ENCODE measurements around the gene NOD1. TPM values are rescaled to one million over a fixed set of nuclear protein-coding genes. Genes with fewer than 3 reads are reported as not detected.

Gene NOD1
- total RNA-seq, 2 experiments from 2014 or later: 12.6 to 12.8 TPM

DNA sequence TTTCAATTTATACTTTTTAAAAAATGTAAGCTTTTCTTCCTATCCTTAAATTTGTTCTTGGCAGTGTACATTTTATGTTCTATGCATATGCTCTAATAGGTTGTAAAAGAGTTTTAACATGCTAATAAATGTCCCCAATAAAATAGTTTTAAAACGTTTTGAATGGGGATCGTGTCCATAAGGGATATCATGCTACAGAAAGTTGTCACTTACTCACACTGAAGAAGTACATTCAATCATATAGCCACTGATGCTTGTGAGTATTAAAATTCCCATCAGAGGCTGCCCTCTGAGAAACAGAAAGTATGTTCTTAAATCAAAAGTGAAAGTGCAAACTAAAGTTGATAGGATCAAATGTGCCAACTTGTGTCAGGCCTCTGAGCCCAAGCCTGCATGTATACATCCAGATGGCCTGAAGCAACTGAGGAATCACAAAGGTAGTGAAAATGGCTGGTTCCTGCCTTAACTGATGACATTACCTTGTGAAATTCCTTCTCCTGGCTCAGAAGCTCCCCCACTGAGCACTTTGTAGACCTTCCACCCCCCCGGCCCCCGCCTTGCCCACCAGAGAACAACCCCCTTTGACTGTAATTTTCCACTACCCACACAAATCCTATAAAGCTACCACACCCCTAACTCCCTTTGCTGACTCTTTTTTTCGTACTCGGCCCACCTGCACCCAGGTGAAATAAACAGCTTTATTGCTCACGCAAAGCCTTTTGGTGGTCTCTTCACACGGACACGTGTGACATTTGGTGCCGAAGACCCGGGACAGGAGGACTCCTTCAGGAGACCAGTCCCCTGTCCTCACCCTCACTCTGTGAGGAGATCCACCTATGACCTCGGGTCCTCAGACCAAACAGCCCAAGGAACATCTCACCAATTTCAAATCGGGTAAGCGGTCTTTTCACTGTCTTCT lies 877 bp upstream of the NOD1 start:
- Mint-ChIP-seq H3K36me3 (peaks cover 10% of the 10 kb centered on the region), H3K4me3 (peak overlapping the region; percentile 91), H3K9me3 (no peaks in the 10 kb centered on the region), H3K27ac (peak overlapping the region; percentile 88), H3K27me3 (no peaks in the 10 kb centered on the region), H3K4me1 (peaks cover 42% of the 10 kb centered on the region)
- peak; percentile 16 for DNase-seq

DNA sequence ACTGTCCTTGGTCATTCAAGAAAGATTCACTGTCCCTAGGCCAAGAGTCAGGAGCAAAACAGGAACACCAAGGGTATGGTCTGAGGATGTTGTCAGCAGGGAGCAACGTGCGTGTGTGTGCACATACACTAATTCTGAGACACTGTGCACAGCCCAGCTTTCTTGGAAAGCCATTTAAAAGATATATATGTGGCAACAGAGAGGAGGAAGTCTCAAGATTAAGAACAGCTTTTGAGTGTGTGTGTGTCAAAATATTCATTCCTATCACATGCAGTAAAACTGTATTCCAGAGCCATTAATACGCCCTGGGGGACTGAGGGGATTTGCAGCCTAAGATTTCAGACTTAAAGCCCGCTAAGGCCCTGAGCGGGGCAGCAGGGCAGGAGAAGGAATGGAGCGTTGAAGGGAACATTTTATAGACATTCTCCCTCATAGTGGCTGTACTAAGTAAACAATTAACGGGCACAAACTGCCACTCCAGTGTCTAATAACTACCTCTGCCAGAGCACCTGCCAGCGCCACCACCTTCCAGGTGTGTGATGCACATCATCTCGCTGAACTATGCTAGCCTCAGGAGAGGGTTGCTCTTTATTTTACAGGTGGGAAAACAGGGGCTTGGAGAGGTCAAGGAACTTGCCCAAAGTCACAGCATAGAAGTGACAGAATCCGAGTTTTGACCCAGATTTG lies 2.0 kb downstream of the NOD1 start:
- no peaks in the 10 kb centered on the region for H3K9me3 Mint-ChIP-seq
- no peak for DNase-seq
- no peaks in the 10 kb centered on the region for H3K27me3 Mint-ChIP-seq
- H3K4me1 Mint-ChIP-seq: peaks cover 62% of the 10 kb centered on the region
- H3K27ac Mint-ChIP-seq: no peak overlapping the region
- peaks cover 19% of the 10 kb centered on the region for H3K36me3 Mint-ChIP-seq
- H3K4me3 Mint-ChIP-seq: peak overlapping the region; percentile 38

DNA sequence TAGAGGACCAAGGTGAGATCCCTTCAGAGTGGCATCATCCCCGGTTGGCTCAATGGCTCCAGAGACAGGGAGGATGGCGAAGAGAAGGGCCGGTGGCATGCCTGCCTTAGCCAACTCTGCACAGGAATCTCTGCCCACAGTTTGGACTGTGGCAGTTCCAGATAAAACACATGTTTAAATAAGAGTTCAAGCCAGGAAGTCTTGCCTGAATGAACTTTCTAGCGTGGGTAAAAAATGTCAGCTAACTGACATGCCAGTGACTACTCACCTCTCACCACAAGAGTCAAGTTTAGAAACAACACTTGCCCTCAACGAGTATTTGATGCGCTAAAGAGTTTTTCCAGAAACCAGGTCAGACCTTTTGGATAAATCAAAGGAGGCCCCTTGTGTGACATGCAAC lies 3.0 kb downstream of the NOD1 start:
- peaks cover 19% of the 10 kb centered on the region for H3K36me3 Mint-ChIP-seq
- peak overlapping the region; percentile 2 for H3K4me3 Mint-ChIP-seq
- DNase-seq: no peak

DNA sequence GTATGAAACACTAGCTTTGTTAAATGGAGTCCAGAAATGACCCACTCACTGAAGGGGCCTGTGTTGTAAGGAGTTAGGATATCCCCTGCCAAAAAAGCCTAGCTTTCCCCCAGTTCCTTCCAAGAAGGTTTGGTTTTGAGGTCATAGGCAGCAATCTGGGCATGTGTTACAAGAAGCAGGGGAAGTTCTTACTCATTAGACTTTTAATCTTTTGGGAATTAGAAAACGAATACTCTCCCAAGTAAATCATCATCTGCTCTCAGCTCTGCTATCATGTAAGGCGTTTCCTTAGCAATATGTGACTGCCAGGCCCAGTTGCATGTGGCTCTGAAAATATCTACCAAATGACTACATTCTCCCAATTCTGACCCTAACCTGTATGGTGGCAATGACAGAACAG lies 3.7 kb downstream of the NOD1 start:
- DNase-seq: no peak
- Mint-ChIP-seq H3K27ac (no peak overlapping the region), H3K4me3 (no peak overlapping the region), H3K27me3 (no peaks in the 10 kb centered on the region), H3K9me3 (no peaks in the 10 kb centered on the region), H3K4me1 (peaks cover 74% of the 10 kb centered on the region), H3K36me3 (peaks cover 19% of the 10 kb centered on the region)

More for the DNA sequence above, 3.0 kb downstream of the NOD1 start:
- Mint-ChIP-seq H3K27me3 (no peaks in the 10 kb centered on the region), H3K27ac (peak overlapping the region; percentile 9), H3K9me3 (no peaks in the 10 kb centered on the region), H3K4me1 (peaks cover 71% of the 10 kb centered on the region)

DNA sequence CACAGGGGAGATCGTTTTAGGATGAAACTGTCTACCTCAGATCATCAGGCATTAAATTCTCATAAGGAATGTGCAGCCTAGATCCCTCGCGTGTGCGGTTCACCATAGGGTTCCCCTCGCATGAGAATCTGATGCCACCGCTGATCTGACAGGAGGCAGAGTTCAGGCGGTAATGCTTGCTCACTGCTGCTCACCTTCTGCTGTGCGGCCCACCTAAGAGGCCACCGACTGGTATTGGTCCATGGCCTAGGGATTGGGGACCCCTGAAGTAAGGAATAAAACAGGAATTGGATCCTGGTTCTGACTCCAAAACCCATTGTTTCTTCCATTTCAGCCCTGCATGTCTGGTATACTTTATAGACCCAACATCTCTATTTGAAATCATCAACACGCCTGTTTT lies 4.1 kb downstream of the NOD1 start:
- no peak for DNase-seq
- Mint-ChIP-seq H3K4me1 (peaks cover 70% of the 10 kb centered on the region), H3K36me3 (peaks cover 19% of the 10 kb centered on the region), H3K27ac (no peak overlapping the region), H3K4me3 (no peak overlapping the region), H3K27me3 (no peaks in the 10 kb centered on the region), H3K9me3 (no peaks in the 10 kb centered on the region)

DNA sequence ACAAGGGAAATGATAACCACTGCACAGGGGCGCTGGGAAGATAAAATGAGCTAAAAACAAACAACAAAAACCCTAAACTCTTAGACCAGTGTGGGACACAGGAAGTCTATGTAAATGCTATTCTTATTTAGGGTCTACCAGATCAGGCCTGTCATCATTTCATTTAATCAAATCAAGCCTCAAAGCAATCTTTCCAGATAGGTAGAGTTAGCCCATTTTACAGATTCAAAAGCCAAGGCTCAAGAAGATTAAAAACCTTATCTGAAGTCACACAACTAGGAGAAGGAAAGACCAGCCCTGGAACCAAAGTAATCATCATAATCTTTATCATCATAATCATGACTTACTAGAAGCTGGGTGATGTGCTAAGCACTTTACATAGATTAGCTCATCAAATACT lies 4.7 kb downstream of the NOD1 start:
- H3K4me1 Mint-ChIP-seq: peaks cover 70% of the 10 kb centered on the region
- peaks cover 20% of the 10 kb centered on the region for H3K36me3 Mint-ChIP-seq
- no peaks in the 10 kb centered on the region for H3K27me3 Mint-ChIP-seq
- H3K4me3 Mint-ChIP-seq: no peak overlapping the region
- H3K27ac Mint-ChIP-seq: no peak overlapping the region
- H3K9me3 Mint-ChIP-seq: no peaks in the 10 kb centered on the region
- DNase-seq: no peak

DNA sequence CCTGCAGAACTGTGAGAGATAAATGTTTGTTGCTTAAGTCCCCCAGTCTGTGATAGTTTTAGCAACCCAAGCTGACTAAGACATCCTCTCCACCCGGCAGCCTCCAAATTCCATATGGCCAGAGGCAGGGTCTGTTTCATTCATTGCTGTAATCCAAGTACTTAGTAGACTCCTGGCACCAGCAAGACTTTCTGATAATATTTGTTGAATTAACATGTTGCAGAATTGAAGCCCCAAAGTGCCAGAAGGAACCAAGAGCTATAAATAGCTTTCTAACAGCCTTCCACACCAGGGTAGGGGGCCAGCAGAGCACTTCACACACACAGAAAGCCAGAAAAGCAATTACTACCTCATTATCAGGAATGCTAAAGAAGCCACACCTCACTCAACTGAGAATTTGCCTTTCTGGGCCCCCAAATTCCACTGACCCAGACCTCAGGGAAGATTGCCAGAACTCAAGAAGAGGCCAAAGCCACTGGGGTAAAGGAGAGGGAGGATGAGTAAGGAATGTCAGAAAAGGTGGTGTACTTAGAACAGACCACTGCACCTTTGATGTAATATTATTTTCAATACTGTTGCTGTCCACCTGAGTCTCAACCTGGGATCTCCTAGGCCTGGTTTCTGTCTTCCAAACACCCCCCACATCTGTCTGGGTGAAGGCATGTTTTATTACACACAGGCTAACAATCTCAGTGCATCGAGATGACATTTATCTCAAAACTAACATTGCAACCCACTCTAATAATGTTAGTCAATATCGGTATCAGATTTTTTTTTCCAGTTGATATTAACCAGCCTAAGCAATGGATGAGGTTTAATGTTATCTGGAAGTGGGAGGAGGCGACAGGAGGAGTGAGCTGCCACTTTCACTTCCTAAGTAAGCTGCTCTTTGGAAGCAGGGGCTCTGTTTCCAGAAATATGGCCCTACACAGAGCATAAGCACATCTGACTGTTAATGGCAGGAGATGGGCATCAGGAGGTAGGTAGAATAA lies 5.5 kb downstream of the NOD1 start:
- Mint-ChIP-seq H3K36me3 (peaks cover 20% of the 10 kb centered on the region), H3K4me1 (peaks cover 79% of the 10 kb centered on the region), H3K4me3 (no peak overlapping the region), H3K9me3 (no peaks in the 10 kb centered on the region), H3K27me3 (no peaks in the 10 kb centered on the region), H3K27ac (no peak overlapping the region)
- DNase-seq: no peak

DNA sequence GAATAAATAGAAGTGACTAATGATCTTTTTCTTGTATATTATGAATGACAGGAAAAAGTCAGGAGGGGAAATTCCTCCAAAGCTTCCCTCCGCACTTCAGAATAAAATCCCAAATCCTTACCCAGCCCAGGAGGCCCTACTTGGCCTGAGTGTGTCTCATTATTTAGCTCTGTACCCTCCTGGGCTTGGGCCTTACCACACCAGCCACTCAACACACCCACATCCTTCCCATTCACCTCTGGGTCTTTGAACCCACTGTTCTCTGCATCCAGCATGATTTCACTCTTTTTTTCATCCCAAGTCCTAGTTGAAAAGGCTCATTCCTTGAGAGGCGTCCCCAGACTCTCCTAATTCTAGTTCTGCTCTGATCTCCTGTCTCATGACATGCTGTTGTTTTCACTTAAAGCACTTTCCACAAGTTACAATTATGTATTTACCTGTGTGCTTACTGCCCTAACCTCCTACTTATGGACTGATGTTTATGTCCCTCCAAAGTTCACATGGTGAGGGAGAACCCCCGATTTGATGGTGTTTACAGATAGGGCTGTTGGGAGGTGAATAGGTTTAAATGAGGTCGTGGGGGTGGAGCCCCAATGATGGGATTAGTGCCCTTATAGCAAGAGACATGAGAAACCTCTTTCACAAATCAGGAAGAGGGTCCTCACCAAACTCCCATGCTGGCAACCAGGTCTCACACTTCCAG lies 6.4 kb downstream of the NOD1 start:
- peaks cover 22% of the 10 kb centered on the region for H3K36me3 Mint-ChIP-seq
- no peaks in the 10 kb centered on the region for H3K9me3 Mint-ChIP-seq
- H3K4me1 Mint-ChIP-seq: peaks cover 76% of the 10 kb centered on the region
- no peaks in the 10 kb centered on the region for H3K27me3 Mint-ChIP-seq
- DNase-seq: no peak
- no peak overlapping the region for H3K4me3 Mint-ChIP-seq
- H3K27ac Mint-ChIP-seq: no peak overlapping the region

DNA sequence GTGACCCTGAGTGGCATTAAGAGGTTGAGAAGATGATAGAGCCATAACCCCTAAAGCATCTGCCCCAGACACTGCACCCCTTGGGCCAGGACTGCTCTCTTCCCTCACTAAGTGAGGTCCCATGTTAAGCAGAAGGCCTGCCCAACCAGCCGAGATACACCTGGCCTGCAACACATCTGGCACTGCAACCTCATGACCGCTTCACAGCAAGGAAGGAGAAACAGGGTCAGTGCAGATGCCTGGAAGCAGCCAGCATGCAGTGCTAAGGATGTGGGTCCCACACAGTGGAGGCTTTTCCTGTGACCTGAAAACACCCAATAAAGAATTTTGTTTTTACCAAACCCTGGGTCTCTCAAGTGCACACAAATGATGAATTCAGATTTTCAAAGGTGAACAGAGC lies 7.4 kb downstream of the NOD1 start:
- H3K27ac Mint-ChIP-seq: no peak overlapping the region

DNA sequence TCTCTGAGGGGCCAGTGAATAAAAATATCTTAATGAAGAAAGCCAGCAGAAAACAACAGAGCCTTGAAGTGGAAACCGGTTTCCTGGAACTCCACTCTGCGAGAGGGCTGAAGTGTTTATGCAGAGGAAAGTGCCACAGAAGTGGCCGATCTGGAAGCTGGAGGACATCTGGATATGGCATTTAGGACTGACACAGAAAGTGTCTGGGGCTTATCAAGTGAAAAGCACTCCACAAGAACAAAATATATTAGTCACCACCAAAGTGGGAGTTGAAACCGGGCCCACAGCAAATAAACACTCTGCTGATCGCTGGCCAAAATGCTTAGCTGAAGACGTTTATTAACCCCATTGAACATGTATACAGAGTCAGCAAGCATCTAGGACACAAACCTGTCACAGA lies 7.8 kb downstream of the NOD1 start:
- DNase-seq: no peak

More for the DNA sequence above, 7.4 kb downstream of the NOD1 start:
- H3K36me3 Mint-ChIP-seq: peaks cover 19% of the 10 kb centered on the region
- no peak for DNase-seq
- H3K9me3 Mint-ChIP-seq: no peaks in the 10 kb centered on the region
- no peak overlapping the region for H3K4me3 Mint-ChIP-seq
- no peaks in the 10 kb centered on the region for H3K27me3 Mint-ChIP-seq
- peaks cover 69% of the 10 kb centered on the region for H3K4me1 Mint-ChIP-seq

DNA sequence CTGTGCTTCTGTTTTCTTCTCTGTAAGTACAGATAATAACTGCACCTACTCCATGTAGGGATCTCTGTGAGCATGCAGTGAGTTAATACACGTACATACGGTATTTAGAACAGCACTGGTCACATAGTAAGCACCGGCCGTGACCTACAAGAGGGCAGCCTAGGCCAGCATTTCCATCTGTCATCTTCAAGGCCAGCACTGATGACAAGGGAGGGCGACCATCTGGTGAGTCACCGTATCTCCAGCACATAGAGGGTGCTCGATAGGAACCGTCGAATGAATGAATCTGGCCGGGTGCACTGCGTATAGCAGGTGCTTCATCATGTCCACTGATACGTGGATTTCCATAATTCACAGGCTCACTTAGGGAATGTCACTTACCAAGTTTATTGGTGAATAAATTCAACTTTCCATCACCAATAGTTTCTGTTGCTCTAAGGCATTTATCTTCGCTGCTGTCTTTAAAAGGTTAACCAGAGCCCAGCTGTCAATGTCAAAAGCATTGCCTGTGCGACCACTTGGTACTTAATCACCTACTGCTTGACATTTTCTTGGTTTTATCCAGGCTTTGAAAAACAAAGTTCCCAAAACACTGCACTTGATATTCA lies 8.3 kb downstream of the NOD1 start:
- H3K9me3 Mint-ChIP-seq: no peaks in the 10 kb centered on the region
- H3K27ac Mint-ChIP-seq: no peak overlapping the region
- H3K36me3 Mint-ChIP-seq: peaks cover 18% of the 10 kb centered on the region
- no peak for DNase-seq
- no peak overlapping the region for H3K4me3 Mint-ChIP-seq
- H3K27me3 Mint-ChIP-seq: no peaks in the 10 kb centered on the region
- H3K4me1 Mint-ChIP-seq: peaks cover 68% of the 10 kb centered on the region

More for the DNA sequence above, 7.8 kb downstream of the NOD1 start:
- Mint-ChIP-seq H3K4me3 (no peak overlapping the region), H3K36me3 (peaks cover 18% of the 10 kb centered on the region), H3K27me3 (no peaks in the 10 kb centered on the region), H3K27ac (no peak overlapping the region), H3K9me3 (no peaks in the 10 kb centered on the region), H3K4me1 (peaks cover 68% of the 10 kb centered on the region)

DNA sequence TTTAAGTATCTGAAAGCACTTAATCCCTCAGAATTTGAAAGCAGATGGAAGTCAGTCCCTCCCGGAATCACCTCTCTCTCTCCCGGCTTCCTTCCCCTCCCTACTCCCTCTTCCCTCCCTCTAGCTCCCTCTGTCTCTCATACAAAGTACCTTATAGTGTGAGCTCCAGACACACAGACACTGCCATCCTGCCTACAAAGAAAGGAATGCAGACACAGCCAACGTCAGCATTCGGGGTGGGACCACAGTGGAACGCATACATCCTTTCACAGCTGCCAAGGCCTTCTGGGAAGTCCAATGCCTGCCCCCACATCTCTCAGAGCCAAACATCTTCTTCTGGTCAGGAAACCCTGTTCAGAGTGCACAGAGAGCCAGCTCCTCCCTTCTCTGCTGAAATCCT lies 9.3 kb downstream of the NOD1 start:
- peaks cover 60% of the 10 kb centered on the region for H3K4me1 Mint-ChIP-seq
- H3K36me3 Mint-ChIP-seq: peaks cover 12% of the 10 kb centered on the region
- no peaks in the 10 kb centered on the region for H3K9me3 Mint-ChIP-seq
- H3K27ac Mint-ChIP-seq: no peak overlapping the region
- DNase-seq: no peak
- H3K27me3 Mint-ChIP-seq: no peaks in the 10 kb centered on the region
- no peak overlapping the region for H3K4me3 Mint-ChIP-seq

DNA sequence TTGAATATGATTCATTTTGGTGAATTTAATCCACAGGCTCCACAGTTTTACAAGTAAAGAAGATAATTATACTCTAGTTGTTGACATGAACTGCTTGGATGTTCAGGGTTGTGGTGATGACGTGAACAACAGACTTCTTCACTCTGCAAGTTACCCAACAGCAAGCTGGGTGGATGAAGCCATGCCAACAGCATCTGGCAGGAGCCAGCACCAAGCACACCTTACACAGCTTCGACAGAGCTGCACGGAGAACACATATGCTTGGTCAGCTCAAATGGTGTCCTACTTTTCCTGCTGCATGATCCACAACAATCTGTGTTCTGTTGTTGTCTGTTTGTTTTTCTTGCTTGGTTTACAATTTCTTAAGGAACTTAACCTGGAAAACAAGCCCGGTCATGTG lies 9.8 kb downstream of the NOD1 start:
- no peak overlapping the region for H3K27ac Mint-ChIP-seq

DNA sequence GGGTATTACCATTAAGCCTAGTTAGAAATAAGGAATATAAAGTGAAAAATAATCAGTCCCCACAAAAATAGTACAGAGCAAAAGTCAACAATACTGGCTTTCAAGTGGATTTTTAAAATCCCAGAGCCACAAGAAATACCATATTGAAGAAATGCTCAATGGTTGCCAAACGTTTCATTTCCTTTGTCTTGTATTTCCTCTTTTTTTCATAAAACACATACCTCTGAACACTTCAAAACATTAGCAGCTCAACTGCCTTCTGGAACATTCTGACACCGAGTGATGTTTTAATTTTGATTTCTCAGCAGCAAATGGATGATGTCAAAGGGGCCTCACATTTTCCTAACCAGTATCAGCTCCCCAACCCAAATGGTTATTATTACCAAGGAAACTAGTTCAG lies 10.5 kb downstream of the NOD1 start:
- H3K4me1 Mint-ChIP-seq: peaks cover 57% of the 10 kb centered on the region
- no peak overlapping the region for H3K4me3 Mint-ChIP-seq
- H3K27ac Mint-ChIP-seq: no peak overlapping the region
- H3K9me3 Mint-ChIP-seq: no peaks in the 10 kb centered on the region
- peaks cover 9% of the 10 kb centered on the region for H3K36me3 Mint-ChIP-seq
- DNase-seq: no peak
- no peaks in the 10 kb centered on the region for H3K27me3 Mint-ChIP-seq

More for the DNA sequence above, 9.8 kb downstream of the NOD1 start:
- H3K27me3 Mint-ChIP-seq: no peaks in the 10 kb centered on the region
- H3K4me1 Mint-ChIP-seq: peaks cover 62% of the 10 kb centered on the region
- H3K4me3 Mint-ChIP-seq: no peak overlapping the region
- H3K9me3 Mint-ChIP-seq: no peaks in the 10 kb centered on the region
- peaks cover 9% of the 10 kb centered on the region for H3K36me3 Mint-ChIP-seq
- no peak for DNase-seq

Data from activated naive CD8-positive, alpha-beta T cell treated with anti-CD3 and anti-CD28 coated beads for 36 hours (primary cell).